ENCODE measurements around the gene ANKRD50. TPM values are rescaled to one million over a fixed set of nuclear protein-coding genes. Genes with fewer than 3 reads are reported as not detected.
A peak's percentile ranks its signal among the peaks of the same experiment; 100 is the strongest.

ANKRD50 gene
- total RNA-seq, 1 experiment from 2014 or later, result 11.8 TPM

- peak; percentile 93 for DNase-seq (ENCODE audit: low read depth)
These were observed 72.4 kb downstream of the ANKRD50 start for GRCh38 chr4:124640022-124640730.

GRCh38 chr4:124637321-124637720 lies 75.2 kb downstream of the ANKRD50 start:
- DNase-seq (ENCODE audit: low read depth), result no peak

- no peak for DNase-seq (ENCODE audit: low read depth)
These were observed 75.7 kb downstream of the ANKRD50 start for GRCh38 chr4:124636788-124637187.

- no peak for DNase-seq (ENCODE audit: low read depth)
These were observed 77.2 kb downstream of the ANKRD50 start for GRCh38 chr4:124635331-124635730.

GRCh38 chr4:124633285-124633941 lies 79.1 kb downstream of the ANKRD50 start:
- no peak for DNase-seq (ENCODE audit: low read depth)

- no peak for DNase-seq (ENCODE audit: low read depth)
These were observed 80.1 kb downstream of the ANKRD50 start for GRCh38 chr4:124632439-124632838.

GRCh38 chr4:124631760-124632159 lies 80.8 kb downstream of the ANKRD50 start:
- peak; percentile 97 for DNase-seq (ENCODE audit: low read depth)

GRCh38 chr4:124629681-124630080 lies 82.9 kb downstream of the ANKRD50 start:
- no peak for DNase-seq (ENCODE audit: low read depth)
